ENCODE measurements around the gene SEMA3C. TPM values are rescaled to one million over a fixed set of nuclear protein-coding genes. Genes with fewer than 3 reads are reported as not detected.
A peak's percentile ranks its signal among the peaks of the same experiment; 100 is the strongest.

SEMA3C gene
- total RNA-seq, 4 donors from 2014 or later, result 34.8 to 371 (median 116) TPM

DNA sequence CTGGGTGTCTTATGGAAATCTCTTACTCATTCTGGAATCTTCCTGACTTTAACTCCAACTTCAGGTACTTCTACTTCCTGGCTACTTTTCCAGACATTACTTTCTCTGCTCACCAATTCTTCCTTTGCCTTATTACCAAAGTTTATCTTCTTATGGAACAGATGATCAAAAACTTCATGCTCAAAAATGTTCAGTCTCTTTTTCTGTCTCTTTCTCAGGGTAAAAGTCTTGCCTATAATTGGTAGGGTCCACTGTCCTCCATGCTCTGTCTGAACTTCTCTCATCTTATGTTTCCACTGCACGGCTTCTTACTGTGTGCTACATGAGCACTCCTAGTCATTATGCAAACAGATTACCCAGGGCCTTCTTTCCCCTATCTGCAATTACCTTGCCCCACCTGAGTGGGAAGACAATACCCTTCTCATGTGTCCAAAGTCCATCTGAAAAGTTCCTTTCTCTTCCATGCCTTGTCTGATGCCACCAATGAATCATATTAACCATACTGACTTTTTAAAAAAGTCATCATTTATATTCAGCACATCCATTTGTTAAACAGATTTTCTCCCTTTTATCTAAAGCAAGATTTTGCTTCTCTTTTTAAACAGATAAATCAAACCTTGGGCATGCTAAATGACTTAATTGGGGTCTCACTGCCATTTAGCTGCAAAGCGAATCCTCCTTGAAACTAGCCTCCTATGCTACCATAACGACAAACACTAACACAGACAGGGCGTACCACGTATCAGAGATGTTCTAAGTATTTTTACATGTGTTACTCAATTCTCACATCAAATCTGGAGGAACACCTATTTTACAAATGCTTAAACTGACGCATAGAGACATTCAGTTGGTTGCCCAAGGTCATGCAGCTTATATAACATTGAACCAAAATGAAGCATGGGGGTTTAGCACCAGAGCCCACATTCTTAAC lies 48.8 kb downstream of the SEMA3C start:
- TF ChIP-seq POLR2A (IDR thresholded peaks at IDR 0.05), result no peak
- no peak for TF ChIP-seq CTCF (IDR thresholded peaks at IDR 0.05)
- intact Hi-C loops (cut with DNase I; ENCODE audit: low total_unique reads), result no loop called here
- no peak overlapping the region for H3K4me3 ChIP-seq
- H3K4me1 ChIP-seq, result no peaks in the 10 kb centered on the region
- peak overlapping the region; percentile 53 to 63 for H3K27ac ChIP-seq
- H3K27me3 ChIP-seq, result no peaks in the 10 kb centered on the region
- no peaks in the 10 kb centered on the region for H3K36me3 ChIP-seq
- H3K9me3 ChIP-seq, result no peaks in the 10 kb centered on the region
- DNase-seq, result no peak

DNA sequence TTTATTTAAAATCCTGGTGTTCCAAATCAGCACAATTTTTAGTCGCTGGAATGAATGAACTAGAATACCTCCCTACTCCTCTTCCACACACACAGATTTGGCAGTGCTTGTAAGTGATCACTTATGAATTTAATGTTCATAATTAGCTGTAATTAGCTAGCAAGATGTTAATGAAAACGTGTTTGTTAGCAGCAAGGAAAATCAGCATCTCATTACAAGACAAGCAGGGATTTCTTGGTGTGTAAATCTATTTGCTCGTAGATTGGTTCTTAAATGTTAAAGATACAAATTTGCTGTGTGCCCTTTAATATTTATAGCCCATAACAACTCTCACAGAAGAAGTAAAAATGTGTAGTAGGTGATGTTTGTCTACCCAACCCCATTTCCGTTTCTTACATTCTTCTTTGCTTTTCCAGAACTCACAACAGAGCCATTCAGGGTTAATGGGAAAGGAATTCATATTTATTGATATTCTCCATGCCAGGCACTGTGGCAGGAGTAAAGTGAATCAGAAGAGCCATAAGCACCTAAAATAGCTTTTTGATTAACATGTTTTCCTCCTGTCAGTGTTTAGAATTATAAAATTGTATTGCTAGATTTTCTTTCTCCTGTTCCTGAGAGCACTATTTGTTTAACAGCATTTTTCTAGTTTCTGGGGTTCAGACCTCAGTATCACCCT lies 49.6 kb downstream of the SEMA3C start:
- H3K27ac ChIP-seq, result peak overlapping the region in 1 of 2 donors; percentile 63

GRCh38 chr7:80868566-80868965 lies 50.3 kb downstream of the SEMA3C start:
- no peak for DNase-seq
- Histone ChIP-seq H3K4me1 (no peaks in the 10 kb centered on the region), H3K27ac (no peak overlapping the region), H3K4me3 (no peak overlapping the region), H3K36me3 (no peaks in the 10 kb centered on the region), H3K27me3 (no peaks in the 10 kb centered on the region), H3K9me3 (no peaks in the 10 kb centered on the region)
- intact Hi-C loops (cut with DNase I; ENCODE audit: low total_unique reads), result no loop called here
- TF ChIP-seq CTCF (IDR thresholded peaks at IDR 0.05) (no peak), POLR2A (IDR thresholded peaks at IDR 0.05) (no peak)

More for the DNA sequence above, 49.6 kb downstream of the SEMA3C start:
- Histone ChIP-seq H3K27me3 (no peaks in the 10 kb centered on the region), H3K4me1 (no peaks in the 10 kb centered on the region), H3K9me3 (no peaks in the 10 kb centered on the region), H3K36me3 (no peaks in the 10 kb centered on the region), H3K4me3 (no peak overlapping the region)
- no peak for TF ChIP-seq POLR2A (IDR thresholded peaks at IDR 0.05)
- TF ChIP-seq CTCF (IDR thresholded peaks at IDR 0.05), result no peak
- intact Hi-C loops (cut with DNase I; ENCODE audit: low total_unique reads), result no loop called here
- DNase-seq, result no peak

DNA sequence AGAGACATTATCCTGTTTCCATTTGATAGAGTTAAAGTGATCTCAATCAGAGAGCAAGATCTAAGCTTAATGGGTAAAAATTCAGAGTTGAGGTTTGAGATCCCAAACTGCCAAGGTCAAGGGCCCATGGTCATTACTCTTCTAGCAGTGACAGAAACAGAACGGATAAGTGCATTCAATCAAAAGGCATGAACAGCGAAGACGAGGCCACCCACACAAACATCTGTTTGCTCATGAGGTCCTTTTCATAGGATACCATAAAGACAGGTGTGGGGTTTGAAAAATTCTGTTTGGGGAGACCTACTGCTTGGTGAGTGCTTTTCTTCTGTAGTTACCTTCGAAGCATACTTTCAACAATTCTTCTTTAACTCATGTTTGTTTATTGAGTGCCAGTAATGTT lies 58.3 kb downstream of the SEMA3C start:
- Histone ChIP-seq H3K4me1 (no peaks in the 10 kb centered on the region), H3K4me3 (no peak overlapping the region), H3K9me3 (no peaks in the 10 kb centered on the region), H3K36me3 (no peaks in the 10 kb centered on the region), H3K27me3 (no peaks in the 10 kb centered on the region), H3K27ac (peak overlapping the region; percentile 72 to 86)
- TF ChIP-seq CTCF (IDR thresholded peaks at IDR 0.05), result no peak
- no peak for TF ChIP-seq POLR2A (IDR thresholded peaks at IDR 0.05)
- no peak for DNase-seq
- intact Hi-C loops (cut with DNase I; ENCODE audit: low total_unique reads), result no loop called here
